Measurements from ENCODE around the gene PNPLA6. TPM values are rescaled to one million over a fixed set of nuclear protein-coding genes. Genes with fewer than 3 reads are reported as not detected.
A peak's percentile ranks its signal among the peaks of the same experiment; 100 is the strongest.

Gene PNPLA6
- total and polyA plus RNA-seq, 2 of the 13 experiments (the other 11 are each of a cell fraction or from before 2014, with no cell fraction given): 24.9 to 28.2 TPM

DNA sequence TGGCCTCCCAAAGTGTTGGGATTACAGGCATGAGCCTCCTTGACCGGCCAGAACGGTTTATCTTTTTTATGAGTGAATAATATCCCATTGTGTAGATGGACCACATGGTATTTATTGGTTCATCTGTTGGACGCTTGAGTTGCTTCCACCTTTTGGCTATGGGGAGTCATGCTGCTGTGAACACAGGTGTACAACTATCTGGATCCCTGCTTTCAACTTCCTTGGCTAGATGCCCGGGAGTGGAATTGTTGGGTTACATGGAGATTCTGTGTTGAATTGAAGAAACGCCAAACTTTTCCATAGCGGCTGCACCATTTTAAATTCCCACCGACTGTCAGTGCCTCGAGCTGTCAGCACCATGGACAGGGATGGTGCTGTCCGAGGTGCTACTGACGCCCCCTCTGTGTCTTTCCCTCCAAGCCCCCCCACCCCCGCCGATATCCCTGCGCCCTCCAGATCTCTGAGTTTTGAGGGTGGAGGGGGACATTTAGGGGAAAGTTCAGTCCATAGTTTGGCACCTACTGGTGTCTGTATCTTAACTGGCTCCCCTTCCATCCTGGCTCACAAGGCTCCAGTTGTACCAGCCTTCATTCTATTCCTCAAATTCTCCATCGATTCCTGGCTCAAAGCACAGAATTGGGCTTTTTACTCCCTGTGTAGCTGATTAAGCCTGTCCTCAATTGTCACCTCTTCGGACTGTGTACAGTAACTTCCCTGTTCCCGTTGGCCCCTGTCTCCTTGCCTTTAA is 27.3 kb downstream of the PNPLA6 start (continued):
- TF ChIP-seq ZNF687 (CRISPR knock-in tag; IDR thresholded peaks at IDR 0.05): no peak; the same call in 1 of the 2 replicates
- TF ChIP-seq SMAD1 (CRISPR knock-in tag; IDR thresholded peaks at IDR 0.05; ENCODE audit: borderline replicate concordance, low read depth): no peak
- TF ChIP-seq ZNF550 (CRISPR knock-in tag; IDR thresholded peaks at IDR 0.05; ENCODE audit: borderline replicate concordance): no peak
- TF ChIP-seq ZNF446 (CRISPR knock-in tag; IDR thresholded peaks at IDR 0.05): peak; percentile 99
- no peak for TF ChIP-seq ZNF282 (IDR thresholded peaks at IDR 0.05; ENCODE audit: partially characterized antibody)
- TF ChIP-seq SNAPC2 (CRISPR knock-in tag; IDR thresholded peaks at IDR 0.05): peak; percentile 78; the same call in 1 of the 2 replicates
- peak; percentile 96 for TF ChIP-seq TP53 (CRISPR knock-in tag; conservative IDR thresholded peaks at IDR 0.05)
- no peak for TF ChIP-seq TCF7 (IDR thresholded peaks at IDR 0.05; ENCODE audit: low read depth)
- TF ChIP-seq, protein P1, sequence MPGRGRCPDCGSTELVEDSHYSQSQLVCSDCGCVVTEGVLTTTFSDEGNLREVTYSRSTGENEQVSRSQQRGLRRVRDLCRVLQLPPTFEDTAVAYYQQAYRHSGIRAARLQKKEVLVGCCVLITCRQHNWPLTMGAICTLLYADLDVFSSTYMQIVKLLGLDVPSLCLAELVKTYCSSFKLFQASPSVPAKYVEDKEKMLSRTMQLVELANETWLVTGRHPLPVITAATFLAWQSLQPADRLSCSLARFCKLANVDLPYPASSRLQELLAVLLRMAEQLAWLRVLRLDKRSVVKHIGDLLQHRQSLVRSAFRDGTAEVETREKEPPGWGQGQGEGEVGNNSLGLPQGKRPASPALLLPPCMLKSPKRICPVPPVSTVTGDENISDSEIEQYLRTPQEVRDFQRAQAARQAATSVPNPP (CRISPR knock-in tag; IDR thresholded peaks at IDR 0.05): no peak
- peak; percentile 92 for TF ChIP-seq ZNF264 (CRISPR knock-in tag; IDR thresholded peaks at IDR 0.05)
- TF ChIP-seq, protein P2, sequence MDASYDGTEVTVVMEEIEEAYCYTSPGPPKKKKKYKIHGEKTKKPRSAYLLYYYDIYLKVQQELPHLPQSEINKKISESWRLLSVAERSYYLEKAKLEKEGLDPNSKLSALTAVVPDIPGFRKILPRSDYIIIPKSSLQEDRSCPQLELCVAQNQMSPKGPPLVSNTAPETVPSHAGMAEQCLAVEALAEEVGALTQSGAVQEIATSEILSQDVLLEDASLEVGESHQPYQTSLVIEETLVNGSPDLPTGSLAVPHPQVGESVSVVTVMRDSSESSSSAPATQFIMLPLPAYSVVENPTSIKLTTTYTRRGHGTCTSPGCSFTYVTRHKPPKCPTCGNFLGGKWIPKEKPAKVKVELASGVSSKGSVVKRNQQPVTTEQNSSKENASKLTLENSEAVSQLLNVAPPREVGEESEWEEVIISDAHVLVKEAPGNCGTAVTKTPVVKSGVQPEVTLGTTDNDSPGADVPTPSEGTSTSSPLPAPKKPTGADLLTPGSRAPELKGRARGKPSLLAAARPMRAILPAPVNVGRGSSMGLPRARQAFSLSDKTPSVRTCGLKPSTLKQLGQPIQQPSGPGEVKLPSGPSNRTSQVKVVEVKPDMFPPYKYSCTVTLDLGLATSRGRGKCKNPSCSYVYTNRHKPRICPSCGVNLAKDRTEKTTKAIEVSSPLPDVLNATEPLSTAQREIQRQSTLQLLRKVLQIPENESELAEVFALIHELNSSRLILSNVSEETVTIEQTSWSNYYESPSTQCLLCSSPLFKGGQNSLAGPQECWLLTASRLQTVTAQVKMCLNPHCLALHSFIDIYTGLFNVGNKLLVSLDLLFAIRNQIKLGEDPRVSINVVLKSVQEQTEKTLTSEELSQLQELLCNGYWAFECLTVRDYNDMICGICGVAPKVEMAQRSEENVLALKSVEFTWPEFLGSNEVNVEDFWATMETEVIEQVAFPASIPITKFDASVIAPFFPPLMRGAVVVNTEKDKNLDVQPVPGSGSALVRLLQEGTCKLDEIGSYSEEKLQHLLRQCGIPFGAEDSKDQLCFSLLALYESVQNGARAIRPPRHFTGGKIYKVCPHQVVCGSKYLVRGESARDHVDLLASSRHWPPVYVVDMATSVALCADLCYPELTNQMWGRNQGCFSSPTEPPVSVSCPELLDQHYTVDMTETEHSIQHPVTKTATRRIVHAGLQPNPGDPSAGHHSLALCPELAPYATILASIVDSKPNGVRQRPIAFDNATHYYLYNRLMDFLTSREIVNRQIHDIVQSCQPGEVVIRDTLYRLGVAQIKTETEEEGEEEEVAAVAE (CRISPR knock-in tag; IDR thresholded peaks at IDR 0.05; ENCODE audit: borderline replicate concordance): peak; percentile 97
- TF ChIP-seq JUND (CRISPR knock-in tag; IDR thresholded peaks at IDR 0.05): peak; percentile 67; the same call in 1 of the 2 replicates
- no peak for TF ChIP-seq ATF1 (CRISPR knock-in tag; IDR thresholded peaks at IDR 0.05)
- no peak for TF ChIP-seq ATF7 (IDR thresholded peaks at IDR 0.05)
- TF ChIP-seq ATF7 (CRISPR knock-in tag; IDR thresholded peaks at IDR 0.05): peak; percentile 55; the same call in 1 of the 2 replicates
- peak; percentile 88; the same call in 1 of the 2 replicates for TF ChIP-seq MLLT10 (CRISPR knock-in tag; IDR thresholded peaks at IDR 0.05)
- peak; percentile 70 for TF ChIP-seq PHF20 (CRISPR knock-in tag; IDR thresholded peaks at IDR 0.05)
- peak; percentile 84 for TF ChIP-seq KAT8 (CRISPR knock-in tag; IDR thresholded peaks at IDR 0.05)
- peak; percentile 84 for TF ChIP-seq IRF2 (CRISPR knock-in tag; IDR thresholded peaks at IDR 0.05)
- TF ChIP-seq FOSL2 (CRISPR knock-in tag; IDR thresholded peaks at IDR 0.05): peak; percentile 85
- peak; percentile 98 for TF ChIP-seq HOXD1 (CRISPR knock-in tag; IDR thresholded peaks at IDR 0.05)
- peak; percentile 99 for TF ChIP-seq ZFP90 (CRISPR knock-in tag; IDR thresholded peaks at IDR 0.05; ENCODE audit: borderline replicate concordance)

Data from HepG2 (cell line).